ENCODE measurements around the gene DNAJA3. TPM values are rescaled to one million over a fixed set of nuclear protein-coding genes. Genes with fewer than 3 reads are reported as not detected.

Gene DNAJA3
- total and polyA plus RNA-seq, 2 of the 4 experiments (the other 2 are of a cell fraction) = 38.0 to 40.2 TPM

DNA sequence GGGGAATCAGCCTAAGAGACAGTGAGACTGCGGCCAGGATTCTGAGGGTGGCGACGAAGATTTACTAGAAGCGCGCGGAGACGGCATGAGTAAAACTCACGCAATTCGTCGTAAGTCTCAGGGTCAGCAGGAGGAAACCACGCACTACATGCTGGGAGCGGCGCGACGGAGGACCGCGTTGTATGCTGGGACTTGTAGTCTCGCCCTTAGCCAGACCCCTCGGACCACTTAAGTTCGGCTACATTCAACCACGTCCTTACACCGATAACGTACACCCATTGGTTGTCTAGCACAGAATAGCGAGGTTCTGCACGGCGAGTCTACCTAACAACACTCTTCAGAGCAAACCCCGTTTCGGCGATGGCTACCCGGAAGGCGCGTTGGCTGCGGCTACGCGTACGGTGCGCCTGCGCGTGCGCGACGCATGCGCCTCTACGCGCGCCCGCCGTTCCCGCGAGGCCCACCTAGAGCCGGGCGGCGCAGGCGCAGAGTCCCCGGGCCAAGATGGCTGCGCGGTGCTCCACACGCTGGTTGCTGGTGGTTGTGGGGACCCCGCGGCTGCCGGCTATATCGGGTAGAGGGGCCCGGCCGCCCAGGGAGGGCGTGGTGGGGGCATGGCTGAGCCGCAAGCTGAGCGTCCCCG, at the start of gene DNAJA3 (continued):
- TF ChIP-seq MAFK (IDR thresholded peaks at IDR 0.05; ENCODE audit: low read depth, low read length) = no peak; the same call in 1 of the 2 replicates
- peak; percentile 92 for TF ChIP-seq POLR2A (IDR thresholded peaks at IDR 0.05; ENCODE audit: low read depth, low read length)
- TF ChIP-seq CHD1 (IDR thresholded peaks at IDR 0.05; ENCODE audit: low read depth, low read length) = no peak
- TF ChIP-seq NFE2L2 (IDR thresholded peaks at IDR 0.05; ENCODE audit: low read depth, low read length) = no peak
- TF ChIP-seq RFX5 (IDR thresholded peaks at IDR 0.05; ENCODE audit: low read depth, low read length) = no peak

DNA sequence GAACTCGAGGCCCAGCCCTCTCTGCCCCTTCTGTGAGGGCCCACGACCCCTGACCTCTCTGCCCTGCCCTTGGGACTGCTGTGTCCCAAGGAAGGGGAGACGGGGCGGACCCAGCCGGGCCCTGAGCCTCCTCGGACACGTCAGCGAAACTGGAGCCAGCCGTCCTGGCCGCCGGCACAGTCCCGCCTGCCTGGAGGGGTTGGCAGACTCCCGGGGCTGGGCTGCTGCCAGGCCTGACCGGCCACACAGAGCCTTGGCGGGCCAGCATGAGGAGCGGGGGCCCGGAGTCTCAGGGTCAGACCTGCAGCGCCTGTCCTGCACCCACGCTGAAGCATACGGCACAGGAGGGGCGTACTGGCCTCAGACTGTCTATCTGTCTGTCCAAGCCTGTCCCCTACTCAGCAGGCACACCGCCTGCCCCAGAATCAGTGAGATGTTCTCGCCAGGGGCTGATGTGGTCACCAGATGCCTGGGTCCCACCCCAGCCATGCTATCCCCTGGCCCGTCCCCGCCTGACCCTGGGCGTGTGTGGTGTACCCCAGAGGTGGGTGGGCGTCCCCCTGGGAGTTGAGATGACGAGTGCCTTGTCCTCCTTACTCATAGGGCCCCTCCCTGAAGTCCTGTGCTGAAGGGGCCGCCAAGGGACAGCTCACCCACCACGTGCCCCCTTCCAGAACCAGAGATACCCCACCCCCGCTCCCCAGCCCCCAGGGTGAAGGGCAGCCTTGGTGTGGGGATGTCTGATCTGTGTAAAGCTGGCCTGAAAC, 49.4 kb upstream of the DNAJA3 start:
- Histone ChIP-seq H3K9me1 (ENCODE audit: insufficient read depth, low read length) (peaks cover 14% of the 10 kb centered on the region), H2AK5ac (ENCODE audit: low read depth, low read length) (peak overlapping the region; percentile 98), H2BK5ac (ENCODE audit: low read depth, low read length, poor library complexity, severe bottlenecking) (peak overlapping the region; percentile 85), H3K4ac (ENCODE audit: low read depth, low read length) (peak overlapping the region; percentile 97), H2BK20ac (ENCODE audit: low read depth, low read length) (no peak overlapping the region), H3K14ac (replicated peaks; ENCODE audit: low read depth, low read length) (peak overlapping the region; percentile 58), H3K27me3 (ENCODE audit: control insufficient read depth, insufficient read depth, low read length) (no peaks in the 10 kb centered on the region), H2AK9ac (replicated peaks; ENCODE audit: low read depth, low read length, poor library complexity) (peak overlapping the region; percentile 88), H3K27ac (ENCODE audit: insufficient read depth, low read length) (peak overlapping the region; percentile 94), H3K36me3 (ENCODE audit: control insufficient read depth, insufficient read depth, low read length) (peaks cover 37% of the 10 kb centered on the region), H4K91ac (ENCODE audit: insufficient read depth, low read depth, low read length) (peak overlapping the region; percentile 90), H4K20me1 (ENCODE audit: insufficient read depth, low read length) (peaks cover 93% of the 10 kb centered on the region), H2BK120ac (ENCODE audit: low read depth, low read length) (peak overlapping the region; percentile 84), H3K4me1 (ENCODE audit: control insufficient read depth, insufficient read depth, low read length) (peaks cover 36% of the 10 kb centered on the region), H2BK15ac (ENCODE audit: low read depth, low read length) (peak overlapping the region; percentile 71; the same call in 2 of the 3 replicates), H3K79me1 (ENCODE audit: low read depth in 1 of 2, low read length in 2 of 2) (peaks cover 4 to 73% of the 10 kb centered on the region in 2 experiments; a peak in 3 of 4 replicates), H3K4me2 (ENCODE audit: low read depth, low read length) (peak overlapping the region; percentile 85), H3K56ac (ENCODE audit: extremely low read depth, insufficient read depth, low read length) (0 out of 2 replicates have a peak overlapping the region, but pooled peaks have one; percentile 34), H3K9me3 (ENCODE audit: control insufficient read depth, insufficient read depth, low read length) (no peaks in the 10 kb centered on the region), H3K18ac (ENCODE audit: low read depth, low read length) (peak overlapping the region; percentile 78), H2AFZ (replicated peaks; ENCODE audit: low read length, poor library complexity) (peak overlapping the region; percentile 83), H4K5ac (ENCODE audit: low read depth, low read length) (peak overlapping the region; percentile 48; the same call in 1 of the 2 replicates), H3K9ac (ENCODE audit: low read depth, low read length) (peak overlapping the region; percentile 60), H3K23ac (ENCODE audit: low read depth, low read length) (peak overlapping the region; percentile 69), H4K8ac (ENCODE audit: low read depth in 2 of 2, low read length in 2 of 2) (peak overlapping the region; percentile 38 to 74), H3K4me3 (ENCODE audit: insufficient read depth, low read depth, low read length) (peak overlapping the region; percentile 12)
- intact Hi-C loops (cut with micrococcal nuclease) = no loop called here
- 2% methylated on average over 18 of the region's 31 CpGs; no CpG with 5 or more reads in 1 of the 2 experiments for WGBS, 2 experiments (ENCODE audit: extremely low coverage in 2 of 2, insufficient read length in 1 of 2)
- dilution Hi-C loops (cut with HindIII; ENCODE audit: low sequenced_read_pairs, unreplicated experiment) = no loop called here
- peak; percentile 13 for ATAC-seq (ENCODE audit: low read depth)
- peak; percentile 84 for DNase-seq
- ChIA-PET CTCF (no interaction called here), POLR2A (ENCODE audit: unreplicated experiment) (no interaction called here)
- in situ Hi-C loops (cut with MboI; ENCODE audit: low sequenced_read_pairs) = no loop called here
- BruUV-seq (replicated peaks) = no TSS peak
- no peak for TF ChIP-seq RCOR1 (IDR thresholded peaks at IDR 0.05; ENCODE audit: insufficient replicate concordance, low read length)
- peak; percentile 52 for TF ChIP-seq MAZ (IDR thresholded peaks at IDR 0.05; ENCODE audit: borderline replicate concordance, low read depth, low read length)
- no peak for TF ChIP-seq CEBPB (IDR thresholded peaks at IDR 0.05; ENCODE audit: low read depth, low read length)
- TF ChIP-seq, protein P1, sequence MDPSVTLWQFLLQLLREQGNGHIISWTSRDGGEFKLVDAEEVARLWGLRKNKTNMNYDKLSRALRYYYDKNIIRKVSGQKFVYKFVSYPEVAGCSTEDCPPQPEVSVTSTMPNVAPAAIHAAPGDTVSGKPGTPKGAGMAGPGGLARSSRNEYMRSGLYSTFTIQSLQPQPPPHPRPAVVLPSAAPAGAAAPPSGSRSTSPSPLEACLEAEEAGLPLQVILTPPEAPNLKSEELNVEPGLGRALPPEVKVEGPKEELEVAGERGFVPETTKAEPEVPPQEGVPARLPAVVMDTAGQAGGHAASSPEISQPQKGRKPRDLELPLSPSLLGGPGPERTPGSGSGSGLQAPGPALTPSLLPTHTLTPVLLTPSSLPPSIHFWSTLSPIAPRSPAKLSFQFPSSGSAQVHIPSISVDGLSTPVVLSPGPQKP (IDR thresholded peaks at IDR 0.05; ENCODE audit: borderline replicate concordance, low read depth, low read length) = no peak
- no peak for TF ChIP-seq SMC3 (IDR thresholded peaks at IDR 0.05; ENCODE audit: low read depth, low read length)
- TF ChIP-seq FOS (IDR thresholded peaks at IDR 0.05; ENCODE audit: low read depth, low read length) = peak; percentile 18; the same call in 1 of the 2 replicates
- TF ChIP-seq, protein P2, sequence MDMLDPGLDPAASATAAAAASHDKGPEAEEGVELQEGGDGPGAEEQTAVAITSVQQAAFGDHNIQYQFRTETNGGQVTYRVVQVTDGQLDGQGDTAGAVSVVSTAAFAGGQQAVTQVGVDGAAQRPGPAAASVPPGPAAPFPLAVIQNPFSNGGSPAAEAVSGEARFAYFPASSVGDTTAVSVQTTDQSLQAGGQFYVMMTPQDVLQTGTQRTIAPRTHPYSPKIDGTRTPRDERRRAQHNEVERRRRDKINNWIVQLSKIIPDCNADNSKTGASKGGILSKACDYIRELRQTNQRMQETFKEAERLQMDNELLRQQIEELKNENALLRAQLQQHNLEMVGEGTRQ (IDR thresholded peaks at IDR 0.05; ENCODE audit: low read depth, low read length) = peak; percentile 81
- no peak for TF ChIP-seq CHD1 (IDR thresholded peaks at IDR 0.05; ENCODE audit: low read depth, low read length)
- TF ChIP-seq POLR2A (IDR thresholded peaks at IDR 0.05; ENCODE audit: low read depth, low read length) = peak; percentile 68
- no peak for TF ChIP-seq MXI1 (IDR thresholded peaks at IDR 0.05; ENCODE audit: borderline replicate concordance, low read depth, low read length)
- TF ChIP-seq RFX5 (IDR thresholded peaks at IDR 0.05; ENCODE audit: low read depth, low read length) = no peak
